GM19468 (cell line): Measurements from ENCODE around the gene SLC38A10.

Experiments
- ATAC-seq: cut with Tn5 transposase; IDR thresholded peaks from one replicate; pipeline ENCODE4 v1.9.1; 2021; ENCODE audit warnings: mild to moderate bottlenecking, moderate library complexity, moderate number of reproducible peaks; ENCODE audit not compliant: unreplicated experiment; ENCODE audit errors: extremely low read depth

SLC38A10 gene

GRCh38 chr17:81332118-81332834, 37.2 kb upstream of the SLC38A10 start:
- ATAC-seq, result no peak

- no peak for ATAC-seq
Measured at GRCh38 chr17:81331527-81332043, 36.5 kb upstream of the SLC38A10 start.

DNA sequence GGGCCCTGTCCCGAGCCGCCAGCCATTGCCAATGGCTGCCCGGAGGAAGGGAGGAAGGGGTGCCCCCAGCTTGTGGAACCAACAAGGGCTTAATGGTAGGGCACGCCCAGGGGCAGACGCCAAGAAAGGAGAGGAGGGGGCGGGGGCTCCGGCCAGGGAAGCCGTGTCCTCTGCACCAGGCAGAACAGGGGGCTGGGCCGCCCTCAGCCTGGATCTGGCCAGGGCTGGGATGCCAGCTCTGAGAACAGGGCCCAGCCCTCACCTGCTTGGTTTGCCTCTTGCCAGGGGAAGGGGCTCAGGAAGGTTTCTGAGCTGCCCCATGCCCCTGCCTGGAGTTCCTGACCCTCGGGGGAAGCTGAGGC, 35.8 kb upstream of the SLC38A10 start:
- ATAC-seq, result no peak

DNA sequence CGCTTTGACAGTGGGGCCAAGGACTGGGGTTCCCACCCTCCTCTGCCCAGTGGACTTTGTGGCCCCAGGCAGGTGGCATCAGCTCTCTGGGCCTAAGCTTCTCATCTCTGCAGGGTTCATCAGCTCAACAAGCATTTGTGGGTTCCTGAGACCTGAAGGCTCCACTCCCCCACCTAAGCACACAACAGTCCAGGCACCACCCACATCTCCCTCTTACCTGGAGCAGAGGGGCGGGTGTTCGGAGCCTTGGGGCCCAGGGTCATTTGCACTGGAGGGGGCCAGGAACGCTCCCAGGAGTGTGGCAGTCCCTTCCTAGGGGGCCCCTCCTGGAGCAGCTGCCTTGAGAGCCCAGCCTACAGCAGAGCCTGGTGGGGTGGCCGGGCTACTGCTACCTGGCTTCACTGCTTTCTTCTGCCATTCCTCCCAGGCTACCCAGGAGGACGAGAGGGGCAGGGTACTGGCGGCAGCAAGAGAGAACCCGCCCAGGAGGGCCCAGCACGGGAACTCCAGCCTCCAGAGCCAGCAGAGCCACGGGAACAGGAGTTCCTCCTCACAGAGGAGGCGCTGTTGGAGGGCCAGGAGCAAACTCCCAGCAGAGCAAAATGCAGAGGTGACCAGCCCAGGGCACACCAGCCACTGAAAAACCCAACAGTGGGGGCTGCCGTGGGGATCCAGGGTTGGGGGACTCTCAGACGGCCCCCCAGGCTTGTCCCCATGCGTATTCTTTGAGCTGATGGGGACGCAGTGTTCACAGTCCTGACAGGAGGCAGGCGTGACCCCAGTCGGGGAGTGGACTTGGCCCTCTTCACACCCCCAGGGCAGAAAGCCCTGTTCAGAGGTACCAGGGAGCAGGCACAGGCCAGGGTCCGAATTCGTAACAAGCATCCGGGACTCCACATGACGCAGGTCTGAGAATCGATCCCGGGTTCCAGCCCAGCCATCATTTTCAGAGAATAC, 35.1 kb upstream of the SLC38A10 start:
- ATAC-seq, result no peak

DNA sequence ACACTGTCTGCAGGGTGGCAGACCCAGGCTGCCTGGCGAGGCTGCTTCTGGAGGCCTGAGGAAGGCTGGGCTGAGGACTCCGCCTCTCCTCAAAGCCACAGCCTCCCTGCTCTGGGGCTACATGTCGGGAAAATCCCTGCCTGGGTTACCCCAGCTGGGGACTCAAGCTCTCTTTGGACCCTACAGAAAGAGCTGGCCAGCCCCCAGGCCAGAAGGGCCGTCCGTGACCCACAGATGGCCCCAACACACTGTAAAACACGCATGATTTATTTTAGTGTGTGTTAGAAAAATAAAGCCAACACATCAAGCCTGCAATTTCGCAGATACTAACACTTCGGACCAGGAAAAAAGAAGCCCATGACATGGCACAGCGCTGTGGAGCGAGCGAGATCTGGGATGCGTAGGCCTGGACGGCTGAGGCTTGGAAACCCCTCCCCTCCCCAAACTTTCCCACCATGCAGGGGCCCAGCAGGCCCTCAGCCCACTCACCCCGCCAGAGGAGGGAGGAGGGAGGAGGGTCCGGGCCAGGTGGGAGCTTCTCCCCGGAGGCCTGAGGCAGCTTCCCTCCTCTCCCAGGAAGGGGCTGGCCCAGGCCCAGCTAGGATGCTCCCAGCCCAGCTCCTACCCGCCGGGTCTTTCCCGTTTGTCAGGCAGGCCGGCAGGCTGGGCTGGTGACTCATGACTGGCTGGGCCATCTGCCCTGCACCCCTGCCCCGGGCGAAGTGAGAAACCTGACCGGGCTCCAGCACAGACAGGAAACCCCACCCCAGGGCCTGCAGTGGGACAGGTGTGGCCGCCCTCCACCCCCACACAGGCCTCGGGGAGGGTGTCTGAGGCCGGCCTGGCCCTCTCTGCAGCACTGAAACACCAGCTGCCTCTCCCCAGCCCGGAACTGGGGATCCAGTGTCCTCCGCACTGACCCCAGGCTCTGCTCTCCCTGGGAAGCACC, 34.1 kb upstream of the SLC38A10 start:
- no peak for ATAC-seq

- ATAC-seq, result no peak
Measured at GRCh38 chr17:81328489-81328888, 33.4 kb upstream of the SLC38A10 start.

DNA sequence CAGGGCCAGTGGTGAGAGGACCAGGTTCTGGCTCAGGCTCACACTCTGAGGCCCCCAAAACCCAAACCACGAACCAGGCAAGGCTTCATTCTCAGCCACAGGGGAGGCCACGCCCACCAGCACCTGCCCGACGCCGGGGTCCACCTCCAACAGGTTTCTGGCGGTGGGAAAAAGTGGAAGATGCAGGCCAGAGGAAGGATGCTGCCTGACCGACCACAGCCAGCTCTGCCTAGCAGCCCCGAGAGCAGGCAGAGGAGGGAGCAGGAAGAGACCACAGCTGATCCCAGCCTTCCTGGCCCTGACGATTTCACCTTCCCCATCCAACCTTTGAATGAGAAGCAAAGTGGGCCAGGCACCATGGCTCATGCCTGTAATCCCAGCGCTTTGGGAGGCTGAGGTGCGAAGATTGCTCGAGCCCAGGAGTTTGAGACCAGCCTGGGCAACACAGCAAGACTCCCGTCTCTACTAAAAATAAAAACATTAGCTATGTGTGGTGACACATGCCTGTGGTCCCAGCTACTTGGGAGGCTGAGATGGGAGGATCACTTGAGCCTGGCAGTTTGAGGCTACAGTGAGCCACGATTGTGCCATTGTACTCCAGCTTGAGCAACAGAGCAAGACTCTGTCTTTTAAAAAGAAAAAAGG, 30.7 kb upstream of the SLC38A10 start:
- ATAC-seq, result no peak

GRCh38 chr17:81324851-81325713, 30.0 kb upstream of the SLC38A10 start:
- no peak for ATAC-seq

DNA sequence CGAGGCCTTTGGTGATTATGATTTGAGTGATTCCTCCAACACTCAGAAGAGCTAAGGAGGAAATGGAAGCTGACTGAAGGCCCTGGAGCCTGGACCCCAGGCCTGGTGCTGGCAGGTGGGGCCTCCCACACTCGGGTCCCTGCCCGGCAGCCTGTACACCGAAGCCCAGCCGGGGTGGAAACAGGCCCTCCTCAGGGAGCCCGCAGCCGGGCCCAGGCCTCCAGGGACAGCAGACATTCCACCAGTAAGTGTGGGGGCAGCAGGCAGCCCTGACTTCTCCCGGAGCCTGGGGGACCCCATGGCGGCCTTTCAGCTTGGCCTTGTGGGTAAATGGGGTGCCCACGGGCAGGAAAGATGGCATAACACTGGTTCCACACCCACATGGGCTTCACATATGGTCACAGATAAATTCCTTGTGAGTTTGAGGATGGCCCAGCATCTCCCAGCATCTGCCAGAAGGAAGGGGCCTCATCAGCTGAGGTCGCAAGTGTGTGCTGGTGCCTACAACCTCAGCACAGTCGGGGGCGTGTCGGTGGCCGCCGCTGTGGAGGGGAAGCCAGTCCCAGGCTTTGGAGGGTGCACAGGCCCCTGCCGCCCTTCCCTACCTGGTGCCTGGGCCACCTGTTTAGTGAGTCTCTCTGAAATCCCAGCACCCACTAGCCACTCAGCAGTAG, 29.2 kb upstream of the SLC38A10 start:
- no peak for ATAC-seq

DNA sequence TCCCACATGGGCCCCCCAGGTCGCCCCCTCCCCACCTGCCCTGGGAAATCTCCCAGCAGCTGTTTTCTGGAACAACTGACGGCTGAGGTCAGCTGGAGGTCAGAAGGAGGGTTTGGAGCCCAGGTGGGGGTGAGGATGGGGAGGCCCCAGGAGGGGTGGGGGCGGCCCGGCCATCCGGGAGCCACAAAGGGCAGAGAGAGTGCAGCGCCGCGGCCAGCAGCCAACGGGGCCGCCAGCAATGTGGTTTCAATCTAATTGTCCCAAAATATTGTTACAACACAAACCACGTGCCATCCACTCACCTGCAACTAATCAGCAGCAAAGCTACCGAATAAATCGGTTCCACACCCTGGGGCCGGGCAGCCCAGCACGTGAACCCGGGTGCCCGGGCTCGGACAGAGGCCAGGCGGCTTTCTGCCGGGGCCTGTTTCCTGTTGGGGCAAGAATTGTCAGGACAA, 28.3 kb upstream of the SLC38A10 start:
- no peak for ATAC-seq

GRCh38 chr17:81323083-81323369, 27.9 kb upstream of the SLC38A10 start:
- no peak for ATAC-seq

- ATAC-seq, result no peak
Measured at GRCh38 chr17:81322271-81323082, 27.4 kb upstream of the SLC38A10 start.

DNA sequence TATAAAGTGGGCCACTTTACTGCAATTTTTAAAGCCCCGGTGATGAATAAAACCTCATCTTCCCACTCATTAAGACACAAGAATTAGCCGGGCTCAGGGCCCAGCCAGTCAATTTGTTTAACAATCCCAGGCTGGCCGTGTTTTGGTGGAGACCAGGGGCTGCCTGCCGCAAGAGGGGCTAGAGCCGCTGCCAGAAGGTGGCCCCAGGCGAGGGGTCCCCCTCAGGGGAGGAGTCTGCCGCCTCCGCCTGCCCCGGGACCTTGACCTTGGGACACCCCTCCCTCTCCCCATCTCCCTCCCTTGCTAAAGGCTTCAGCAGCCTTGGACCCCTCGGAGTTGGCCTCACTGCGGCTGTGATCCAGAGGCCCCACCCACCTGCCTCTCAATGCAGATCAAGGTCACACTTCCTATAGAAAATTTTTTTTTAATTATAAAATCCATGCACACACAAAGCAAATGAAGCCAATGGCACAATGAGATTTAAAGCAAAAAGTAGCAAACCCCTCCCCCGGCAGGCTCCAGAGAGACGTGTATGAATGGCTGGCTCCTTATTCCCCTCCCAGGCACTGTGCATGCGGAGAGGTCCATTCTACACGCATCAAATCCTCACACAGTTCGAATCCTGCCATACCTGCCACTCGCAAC, 23.0 kb upstream of the SLC38A10 start:
- ATAC-seq, result no peak

- ATAC-seq, result no peak
Measured at GRCh38 chr17:81317530-81317821, 22.4 kb upstream of the SLC38A10 start.

DNA sequence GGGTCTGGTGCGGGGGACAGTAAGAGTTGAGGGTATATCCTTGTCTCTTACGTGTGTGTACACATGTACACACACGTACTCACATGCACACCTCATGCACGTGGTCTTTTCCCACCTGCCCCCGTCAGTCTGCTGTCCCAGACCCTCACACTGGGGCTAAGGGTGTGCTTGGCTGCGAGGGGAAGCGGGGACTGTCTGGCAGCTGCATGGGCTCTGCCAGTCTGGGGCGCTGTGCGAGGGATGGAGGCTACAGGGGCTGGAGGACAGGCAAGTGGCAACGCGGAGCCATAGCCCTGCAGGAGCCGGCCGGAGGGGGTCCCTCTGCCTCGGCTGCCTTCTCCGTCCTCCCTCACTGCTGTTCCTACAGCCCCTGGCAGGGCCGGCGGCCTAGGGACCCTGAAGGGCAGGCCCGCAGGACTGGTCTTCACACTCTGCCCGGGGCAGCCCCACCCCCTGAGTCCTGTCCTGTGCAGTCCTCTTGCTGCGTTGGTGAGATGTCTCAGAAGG, 20.8 kb upstream of the SLC38A10 start:
- ATAC-seq, result no peak

DNA sequence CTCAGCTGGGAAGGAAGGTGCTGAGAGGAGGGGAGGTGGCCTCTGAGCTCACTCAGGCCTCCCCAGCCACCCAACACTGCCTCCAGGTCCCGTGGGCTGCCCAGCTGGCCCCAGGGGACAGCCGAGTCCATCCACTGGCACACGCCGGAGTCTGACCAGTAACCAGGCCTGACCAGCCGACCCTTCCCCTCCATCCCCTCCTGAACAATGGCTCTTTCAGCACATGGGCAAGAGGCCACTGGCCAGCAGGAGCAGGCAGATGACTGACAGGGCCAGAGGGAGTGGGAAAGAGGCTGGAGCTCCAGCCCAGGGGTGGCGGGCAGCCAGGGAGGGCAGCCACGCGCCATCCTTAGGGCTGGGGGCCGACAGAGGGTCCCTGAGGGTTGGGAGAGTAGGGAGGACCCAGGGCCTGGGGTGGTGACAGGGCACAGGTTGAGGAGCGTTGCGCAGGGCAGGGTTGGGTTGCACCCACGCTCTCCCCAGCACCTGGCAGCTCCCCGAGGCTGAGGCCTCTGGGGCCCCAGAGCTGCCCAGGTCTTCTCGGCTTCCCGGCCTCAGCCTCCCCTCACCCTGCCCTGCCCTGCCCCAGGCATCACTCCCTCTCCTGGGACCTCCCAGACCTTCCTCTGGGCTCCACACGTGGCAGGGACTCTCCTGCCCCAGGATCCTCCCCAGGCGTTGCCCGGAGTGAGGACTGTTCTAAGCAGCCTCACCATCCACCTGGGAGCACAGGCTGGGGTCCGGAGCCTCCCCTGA, 20.2 kb upstream of the SLC38A10 start:
- ATAC-seq, result no peak
